Glutamatergic neuron (in vitro differentiated cells): ENCODE measurements around the gene HIVEP3. TPM values are rescaled to one million over a fixed set of nuclear protein-coding genes. Genes with fewer than 3 reads are reported as not detected.

Source experiments
- DNase-seq: peaks from one replicate; pipeline ENCODE4 v3.0.0; 2022
- H3K27ac Mint-ChIP-seq: one replicate; pipeline ENCODE4 v1.8.0; 2020; ENCODE audit warnings: mild to moderate bottlenecking, mixed read lengths, inconsistent platforms; ENCODE audit not compliant: unreplicated experiment
- H3K27me3 Mint-ChIP-seq: one replicate; pipeline ENCODE4 v1.8.0; 2020; ENCODE audit warnings: mild to moderate bottlenecking, moderate library complexity, mixed read lengths, inconsistent platforms; ENCODE audit not compliant: unreplicated experiment
- H3K36me3 Mint-ChIP-seq: one replicate; pipeline ENCODE4 v1.8.0; 2020; ENCODE audit warnings: mild to moderate bottlenecking, mixed read lengths, inconsistent platforms; ENCODE audit not compliant: unreplicated experiment
- H3K4me1 Mint-ChIP-seq: one replicate; pipeline ENCODE4 v1.8.0; 2020; ENCODE audit warnings: mild to moderate bottlenecking, low read depth, mixed read lengths, inconsistent platforms; ENCODE audit not compliant: unreplicated experiment
- H3K4me3 Mint-ChIP-seq: one replicate; pipeline ENCODE4 v1.8.0; 2020; ENCODE audit warnings: mild to moderate bottlenecking, mixed read lengths, inconsistent platforms; ENCODE audit not compliant: unreplicated experiment
- H3K9me3 Mint-ChIP-seq: one replicate; pipeline ENCODE4 v1.8.0; 2020; ENCODE audit warnings: mild to moderate bottlenecking, moderate library complexity, mixed read lengths, inconsistent platforms; ENCODE audit not compliant: unreplicated experiment
- CTCF ChIP-seq: fragments of 200-600 bp; sonication (generic); IDR thresholded peaks from one replicate; pipeline ENCODE4 v1.5.0; 2021; ENCODE audit not compliant: partially characterized antibody, unreplicated experiment
- total RNA-seq: library from RNA; stranded (reverse); fragmentation: NEBNext Ultra II Directional; extraction: Animal tissue kit (Norgen Biotek cat#: 25700); gene quantifications from one replicate; pipeline ENCODE4 v1.2.1, GENCODE V29; 2021; ENCODE audit not compliant: unreplicated experiment

The HIVEP3 gene
- total RNA-seq, 1 donor from 2014 or later, result 15.1 TPM

- H3K27me3 Mint-ChIP-seq, result peaks cover 8% of the 10 kb centered on the region
- H3K4me1 Mint-ChIP-seq, result peaks cover under 1% of the 10 kb centered on the region
- TF ChIP-seq CTCF, result no peak
- H3K27ac Mint-ChIP-seq, result no peak overlapping the region
- H3K4me3 Mint-ChIP-seq, result no peak overlapping the region
- peaks cover 1% of the 10 kb centered on the region for H3K9me3 Mint-ChIP-seq
- H3K36me3 Mint-ChIP-seq, result no peaks in the 10 kb centered on the region
- no peak for DNase-seq
Observed at GRCh38 chr1:41542196-41542930, 376.4 kb downstream of the HIVEP3 start.

- DNase-seq, result no peak
- no peak for TF ChIP-seq CTCF
- H3K4me1 Mint-ChIP-seq, result peaks cover 1% of the 10 kb centered on the region
- no peak overlapping the region for H3K4me3 Mint-ChIP-seq
- peaks cover 1% of the 10 kb centered on the region for H3K9me3 Mint-ChIP-seq
- H3K27ac Mint-ChIP-seq, result no peak overlapping the region
- peaks cover 8% of the 10 kb centered on the region for H3K27me3 Mint-ChIP-seq
- H3K36me3 Mint-ChIP-seq, result no peaks in the 10 kb centered on the region
Observed at GRCh38 chr1:41541592-41541952, 377.1 kb downstream of the HIVEP3 start.

- peaks cover 3% of the 10 kb centered on the region for H3K36me3 Mint-ChIP-seq
- peaks cover 8% of the 10 kb centered on the region for H3K27me3 Mint-ChIP-seq
- H3K27ac Mint-ChIP-seq, result no peak overlapping the region
- H3K4me3 Mint-ChIP-seq, result no peak overlapping the region
- no peak for DNase-seq
- peaks cover 1% of the 10 kb centered on the region for H3K4me1 Mint-ChIP-seq
- TF ChIP-seq CTCF, result no peak
- H3K9me3 Mint-ChIP-seq, result peaks cover 1% of the 10 kb centered on the region
Observed at GRCh38 chr1:41540886-41541591, 377.7 kb downstream of the HIVEP3 start.

GRCh38 chr1:41539999-41540398, 378.7 kb downstream of the HIVEP3 start:
- H3K9me3 Mint-ChIP-seq, result peaks cover 3% of the 10 kb centered on the region
- peaks cover 10% of the 10 kb centered on the region for H3K36me3 Mint-ChIP-seq
- H3K27me3 Mint-ChIP-seq, result peaks cover 9% of the 10 kb centered on the region
- H3K4me3 Mint-ChIP-seq, result no peak overlapping the region
- no peak for DNase-seq
- no peak overlapping the region for H3K27ac Mint-ChIP-seq
- no peak for TF ChIP-seq CTCF
- peaks cover 1% of the 10 kb centered on the region for H3K4me1 Mint-ChIP-seq

GRCh38 chr1:41539418-41539805, 379.3 kb downstream of the HIVEP3 start:
- Mint-ChIP-seq H3K4me3 (no peak overlapping the region), H3K27ac (no peak overlapping the region), H3K36me3 (peaks cover 10% of the 10 kb centered on the region), H3K27me3 (peaks cover 9% of the 10 kb centered on the region), H3K9me3 (peaks cover 3% of the 10 kb centered on the region), H3K4me1 (peaks cover 1% of the 10 kb centered on the region)
- TF ChIP-seq CTCF, result no peak
- DNase-seq, result no peak
